GM21381 (cell line): Measurements from ENCODE around the gene DAPK1.
"Not testable (repeated sequence)": the region's sequence is repeated elsewhere in the genome, so short reads cannot be mapped to it uniquely, and the experiment has no call there.

Experiments used
- ATAC-seq: cut with Tn5 transposase; IDR thresholded peaks from one replicate; pipeline ENCODE4 v1.9.1; 2021; ENCODE audit warnings: mild to moderate bottlenecking, moderate library complexity; ENCODE audit not compliant: unreplicated experiment

DAPK1 gene

GRCh38 chr9:87498046-87498810, 561 bp downstream of the DAPK1 start:
- peak; percentile 24 for ATAC-seq

- no peak for ATAC-seq
These were observed 1.2 kb downstream of the DAPK1 start for GRCh38 chr9:87498811-87499360.

- peak; percentile 47 for ATAC-seq
These were observed 1.9 kb downstream of the DAPK1 start for GRCh38 chr9:87499424-87500017.

GRCh38 chr9:87500491-87501270, 3.0 kb downstream of the DAPK1 start:
- ATAC-seq = no peak

GRCh38 chr9:87501271-87501656, 3.6 kb downstream of the DAPK1 start:
- not testable (repeated sequence) for ATAC-seq

GRCh38 chr9:87501806-87502205, 4.1 kb downstream of the DAPK1 start:
- no peak for ATAC-seq

GRCh38 chr9:87502391-87503221, 4.9 kb downstream of the DAPK1 start:
- ATAC-seq = no peak

GRCh38 chr9:87503430-87503829, 5.8 kb downstream of the DAPK1 start:
- no peak for ATAC-seq

- ATAC-seq = no peak
These were observed 6.3 kb downstream of the DAPK1 start for GRCh38 chr9:87503927-87504326.

- no peak for ATAC-seq
These were observed 7.3 kb downstream of the DAPK1 start for GRCh38 chr9:87504938-87505337.

GRCh38 chr9:87505869-87506678, 8.4 kb downstream of the DAPK1 start:
- no peak for ATAC-seq

GRCh38 chr9:87507576-87507975, 9.9 kb downstream of the DAPK1 start:
- ATAC-seq = no peak

- ATAC-seq = no peak
These were observed 12.6 kb downstream of the DAPK1 start for GRCh38 chr9:87510252-87510683.

- no peak for ATAC-seq
These were observed 14.6 kb downstream of the DAPK1 start for GRCh38 chr9:87512311-87512710.

- no peak for ATAC-seq
These were observed 15.5 kb downstream of the DAPK1 start for GRCh38 chr9:87513161-87513560.

- ATAC-seq = no peak
These were observed 16.3 kb downstream of the DAPK1 start for GRCh38 chr9:87513880-87514535.

GRCh38 chr9:87515006-87515405, 17.3 kb downstream of the DAPK1 start:
- no peak for ATAC-seq

GRCh38 chr9:87515588-87516221, 18.0 kb downstream of the DAPK1 start:
- no peak for ATAC-seq
